IMR-90 (cell line): ENCODE results near the gene GLG1.

Experiments used
- CHD1 ChIP-seq: IDR thresholded peaks from 2 replicates; pipeline ENCODE4 v1.6.1; 2012; ENCODE audit warnings: low read depth, low read length, improper control_type of control experiment
- MAZ ChIP-seq: IDR thresholded peaks from 2 replicates; pipeline ENCODE4 v1.6.1; 2012; ENCODE audit warnings: low read depth, mild to moderate bottlenecking, low read length, improper control_type of control experiment, moderate library complexity, borderline replicate concordance
- POLR2A ChIP-seq: IDR thresholded peaks from 2 replicates; pipeline ENCODE4 v1.6.1; 2012; ENCODE audit warnings: mild to moderate bottlenecking, low read depth, low read length
- TF ChIP-seq, protein P1 (sequence below): conservative IDR thresholded peaks from 2 replicates; pipeline ENCODE4 v1.5.1; 2012; ENCODE audit warnings: mild to moderate bottlenecking, low read depth, low read length, improper control_type of control experiment

DNA sequence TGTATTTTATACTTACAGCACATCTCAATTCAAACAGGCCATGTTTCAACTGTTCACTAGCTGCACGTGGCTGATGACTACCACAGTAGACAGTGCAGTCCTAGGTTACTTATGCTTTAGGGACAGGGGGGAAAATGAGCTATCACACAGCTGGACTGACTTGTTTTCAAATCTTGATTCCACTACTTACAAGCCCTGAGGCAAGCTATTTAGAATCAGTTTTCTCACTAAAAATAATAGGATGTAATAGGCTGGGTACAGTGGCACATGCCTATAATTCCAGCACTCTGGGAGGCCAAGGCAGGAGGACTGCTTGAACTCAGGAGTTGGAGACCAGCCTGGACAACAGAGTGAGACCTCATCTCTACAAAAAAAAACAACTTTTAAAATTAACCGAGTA, 10.3 kb downstream of the GLG1 start:
- TF ChIP-seq, protein P1, sequence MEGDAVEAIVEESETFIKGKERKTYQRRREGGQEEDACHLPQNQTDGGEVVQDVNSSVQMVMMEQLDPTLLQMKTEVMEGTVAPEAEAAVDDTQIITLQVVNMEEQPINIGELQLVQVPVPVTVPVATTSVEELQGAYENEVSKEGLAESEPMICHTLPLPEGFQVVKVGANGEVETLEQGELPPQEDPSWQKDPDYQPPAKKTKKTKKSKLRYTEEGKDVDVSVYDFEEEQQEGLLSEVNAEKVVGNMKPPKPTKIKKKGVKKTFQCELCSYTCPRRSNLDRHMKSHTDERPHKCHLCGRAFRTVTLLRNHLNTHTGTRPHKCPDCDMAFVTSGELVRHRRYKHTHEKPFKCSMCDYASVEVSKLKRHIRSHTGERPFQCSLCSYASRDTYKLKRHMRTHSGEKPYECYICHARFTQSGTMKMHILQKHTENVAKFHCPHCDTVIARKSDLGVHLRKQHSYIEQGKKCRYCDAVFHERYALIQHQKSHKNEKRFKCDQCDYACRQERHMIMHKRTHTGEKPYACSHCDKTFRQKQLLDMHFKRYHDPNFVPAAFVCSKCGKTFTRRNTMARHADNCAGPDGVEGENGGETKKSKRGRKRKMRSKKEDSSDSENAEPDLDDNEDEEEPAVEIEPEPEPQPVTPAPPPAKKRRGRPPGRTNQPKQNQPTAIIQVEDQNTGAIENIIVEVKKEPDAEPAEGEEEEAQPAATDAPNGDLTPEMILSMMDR, result no peak
- TF ChIP-seq MAZ (no peak), POLR2A (no peak), CHD1 (no peak)
